ENCODE measurements around the gene ZBTB6.
A peak's percentile ranks its signal among the peaks of the same experiment; 100 is the strongest.
"Not testable (repeated sequence)": the region's sequence is repeated elsewhere in the genome, so short reads cannot be mapped to it uniquely, and the experiment has no call there.

The ZBTB6 gene

DNA sequence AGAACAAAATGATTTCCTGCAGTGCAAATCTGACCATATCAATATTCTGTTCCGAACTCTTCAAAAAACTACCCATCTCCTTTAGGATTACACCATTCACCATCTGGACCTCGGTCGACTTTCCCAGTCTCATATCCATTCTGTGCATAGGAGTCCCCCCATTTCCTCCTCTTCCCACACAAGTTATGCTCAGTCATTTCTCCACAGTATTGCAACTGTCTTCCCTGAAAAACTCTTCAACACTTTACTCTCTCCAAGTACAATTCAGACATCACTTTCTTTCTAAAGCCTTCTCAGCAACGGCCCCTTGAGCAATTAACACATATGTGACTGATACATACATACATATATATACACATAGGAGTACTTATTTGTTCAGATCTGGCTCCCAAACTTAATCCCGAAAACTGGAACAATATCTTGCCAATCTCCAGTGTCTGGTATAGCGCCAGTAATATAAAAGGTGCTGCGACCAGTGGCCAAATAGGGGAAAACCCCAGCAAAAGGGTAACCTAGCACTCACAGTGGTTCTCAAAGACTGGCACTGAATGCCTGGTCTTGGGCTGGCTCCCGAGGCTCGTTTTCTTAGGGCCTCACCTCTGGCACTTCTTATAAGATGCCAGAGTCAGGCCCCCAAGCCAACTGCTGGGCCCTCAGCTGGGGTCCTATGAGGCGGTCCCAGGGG lies 17.6 kb upstream of the ZBTB6 start:
- no peak for TF ChIP-seq TAF1 (IDR thresholded peaks at IDR 0.05; ENCODE audit: low read depth, low read length)
- TF ChIP-seq PAX5 (IDR thresholded peaks at IDR 0.05; ENCODE audit: insufficient read depth, low read length, severe bottlenecking), result no peak
- no peak for TF ChIP-seq POLR2A (IDR thresholded peaks at IDR 0.05; ENCODE audit: low read depth, low read length)
- DNase-seq (ENCODE audit: insufficient read length, low spot score), result no peak
- peak; percentile 38 for FAIRE-seq

- no peak for FAIRE-seq
- TF ChIP-seq POLR2A (IDR thresholded peaks at IDR 0.05; ENCODE audit: low read depth, low read length) (no peak), SPI1 (IDR thresholded peaks at IDR 0.05; ENCODE audit: low read depth, low read length) (peak; percentile 29; the same call in 1 of the 2 replicates)
- no peak for DNase-seq (ENCODE audit: insufficient read length, low spot score)
These were observed 16.8 kb upstream of the ZBTB6 start for GRCh38 chr9:122929796-122930354.

GRCh38 chr9:122923947-122924346 lies 10.8 kb upstream of the ZBTB6 start:
- DNase-seq (ENCODE audit: insufficient read length, low spot score), result no peak
- FAIRE-seq, result peak; percentile 66
- TF ChIP-seq SPI1 (IDR thresholded peaks at IDR 0.05; ENCODE audit: low read depth, low read length) (0 out of 2 replicates have a peak, but pooled peaks have one; percentile 6), PAX5 (IDR thresholded peaks at IDR 0.05; ENCODE audit: insufficient read depth, low read length, severe bottlenecking) (peak; percentile 25), POLR2AphosphoS5 (IDR thresholded peaks at IDR 0.05; ENCODE audit: low read depth, low read length) (no peak)

DNA sequence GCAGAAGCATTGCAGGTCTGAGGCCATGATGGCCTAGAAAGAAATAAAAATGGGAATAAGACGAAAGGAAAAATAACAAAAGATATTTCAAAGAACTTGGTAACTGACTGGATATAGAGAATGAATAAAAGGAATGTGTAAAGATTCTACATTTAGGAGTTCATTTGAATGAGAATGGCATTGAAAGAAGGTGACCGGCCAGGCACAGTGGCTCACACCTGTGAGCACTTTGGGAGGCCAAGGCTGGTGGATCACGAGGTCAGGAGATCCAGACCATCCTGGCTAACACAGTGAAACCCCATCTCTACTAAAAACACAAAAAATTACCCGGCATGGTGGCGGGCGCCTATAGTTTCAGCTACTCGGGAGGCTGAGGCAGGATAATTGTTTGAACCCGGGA lies 9.6 kb upstream of the ZBTB6 start:
- TF ChIP-seq POLR2AphosphoS5 (IDR thresholded peaks at IDR 0.05; ENCODE audit: low read depth, low read length) (no peak), TAF1 (IDR thresholded peaks at IDR 0.05; ENCODE audit: low read depth, low read length) (no peak), PAX5 (IDR thresholded peaks at IDR 0.05; ENCODE audit: insufficient read depth, low read length, severe bottlenecking) (no peak), POU2F2 (IDR thresholded peaks at IDR 0.05; ENCODE audit: low read depth, low read length) (no peak), SPI1 (IDR thresholded peaks at IDR 0.05; ENCODE audit: low read depth, low read length) (no peak), POLR2A (IDR thresholded peaks at IDR 0.05; ENCODE audit: low read depth, low read length) (no peak)
- DNase-seq (ENCODE audit: insufficient read length, low spot score) (no peak), FAIRE-seq (no peak)

GRCh38 chr9:122918310-122918709 lies 5.2 kb upstream of the ZBTB6 start:
- no peak for TF ChIP-seq PAX5 (IDR thresholded peaks at IDR 0.05; ENCODE audit: insufficient read depth, low read length, severe bottlenecking)
- no peak for TF ChIP-seq POU2F2 (IDR thresholded peaks at IDR 0.05; ENCODE audit: low read depth, low read length)
- no peak for TF ChIP-seq SPI1 (IDR thresholded peaks at IDR 0.05; ENCODE audit: low read depth, low read length)
- TF ChIP-seq POLR2A (IDR thresholded peaks at IDR 0.05; ENCODE audit: low read depth, low read length), result no peak
- TF ChIP-seq POLR2AphosphoS5 (IDR thresholded peaks at IDR 0.05; ENCODE audit: low read depth, low read length), result no peak
- no peak for TF ChIP-seq TAF1 (IDR thresholded peaks at IDR 0.05; ENCODE audit: low read depth, low read length)
- no peak for DNase-seq (ENCODE audit: insufficient read length, low spot score)
- FAIRE-seq, result peak; percentile 31

DNA sequence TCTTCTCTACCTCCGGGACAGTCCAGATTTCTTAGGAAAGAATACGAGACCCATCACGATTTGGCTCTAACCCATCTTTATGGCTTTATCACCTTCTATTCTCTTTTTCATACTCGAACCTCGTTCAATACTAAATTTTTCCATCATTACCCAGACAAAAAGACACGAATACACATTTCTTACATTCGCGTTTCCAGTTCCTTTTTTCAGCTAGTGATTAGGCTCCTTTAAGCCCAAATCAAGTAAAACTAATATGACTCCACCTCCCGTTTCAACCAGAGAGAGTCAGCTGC lies 506 bp downstream of the ZBTB6 start:
- FAIRE-seq (no peak), DNase-seq (ENCODE audit: insufficient read length, low spot score) (no peak)
- TF ChIP-seq SPI1 (IDR thresholded peaks at IDR 0.05; ENCODE audit: low read depth, low read length) (peak; percentile 90), POLR2AphosphoS5 (IDR thresholded peaks at IDR 0.05; ENCODE audit: low read depth, low read length) (no peak)

DNA sequence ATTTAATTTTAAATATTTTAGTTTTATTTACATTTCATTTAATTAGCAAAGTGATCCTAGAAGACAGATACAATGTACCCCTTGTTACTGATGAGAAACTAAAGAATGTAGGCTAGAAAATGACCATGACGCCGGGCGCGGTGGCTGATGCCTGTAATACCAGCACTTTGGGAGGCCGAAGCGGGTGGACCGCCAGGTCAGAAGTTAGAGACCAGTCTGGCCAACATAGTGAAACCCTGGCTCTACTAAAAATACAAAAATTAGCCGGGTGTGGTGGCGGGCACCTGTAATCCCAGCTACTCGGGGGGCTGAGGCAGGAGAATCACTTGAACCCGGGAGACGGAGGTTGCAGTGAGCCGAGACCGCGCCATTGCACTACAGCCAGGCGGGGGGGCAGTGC lies 7.0 kb downstream of the ZBTB6 start:
- not testable (repeated sequence) for FAIRE-seq; DNase-seq (ENCODE audit: insufficient read length, low spot score)

DNA sequence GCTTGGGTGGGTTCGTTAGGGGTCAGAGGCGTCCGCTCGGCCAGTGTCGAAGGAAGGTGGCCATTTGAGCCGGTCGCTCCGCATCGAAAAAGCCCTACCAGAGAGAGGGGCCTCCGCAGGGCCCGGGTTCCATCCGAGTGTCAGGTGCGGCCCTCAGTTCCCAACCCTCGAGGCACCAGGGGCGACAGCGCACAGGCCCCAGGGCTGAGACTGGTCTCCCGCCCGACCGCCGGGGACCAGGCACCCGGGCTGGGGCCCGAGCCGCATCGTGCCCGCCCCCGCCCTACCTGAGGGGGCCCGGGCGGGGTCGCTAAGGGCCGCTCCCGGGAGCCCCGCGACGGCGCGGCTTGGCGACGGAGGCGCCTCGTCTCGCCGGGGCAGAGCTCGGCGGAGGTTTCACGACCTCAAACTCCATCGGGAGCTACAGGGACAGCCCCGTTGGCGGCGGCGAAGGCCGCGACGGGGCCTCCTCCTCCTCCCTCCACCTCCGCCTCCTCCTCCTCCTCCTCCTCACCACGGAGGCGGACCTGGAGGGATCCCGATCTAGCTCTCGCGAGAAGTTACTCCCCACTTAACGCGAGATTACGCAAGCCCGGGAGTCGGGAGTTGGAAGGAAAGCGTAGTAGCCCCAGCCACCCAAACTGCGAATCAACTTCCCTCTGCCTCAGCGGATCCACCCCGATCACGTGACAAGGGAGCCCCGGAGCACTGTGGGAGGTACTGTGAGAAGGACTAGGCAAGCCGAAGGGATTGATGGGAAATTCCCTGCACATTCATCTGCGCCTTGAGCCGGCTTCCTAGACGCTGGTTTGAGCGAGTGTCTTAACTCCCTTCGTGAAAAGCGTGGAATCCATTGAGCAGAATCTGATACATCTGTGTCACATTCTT lies 8.1 kb downstream of the ZBTB6 start, which contains the start of gene RC3H2:
TSS of gene RC3H2 (minus strand) at position 537 of the 888 bp plus-strand sequence. CDS start 7,850 bp downstream, outside the sequence.
- DNase-seq (ENCODE audit: insufficient read length, low spot score), result peak; percentile 68
- TF ChIP-seq POLR2A (IDR thresholded peaks at IDR 0.05; ENCODE audit: low read depth, low read length) (peak; percentile 96), PAX5 (IDR thresholded peaks at IDR 0.05; ENCODE audit: insufficient read depth, low read length, severe bottlenecking) (no peak), POLR2AphosphoS5 (IDR thresholded peaks at IDR 0.05; ENCODE audit: low read depth, low read length) (peak; percentile 87), SPI1 (IDR thresholded peaks at IDR 0.05; ENCODE audit: low read depth, low read length) (no peak; the same call in 1 of the 2 replicates), TAF1 (IDR thresholded peaks at IDR 0.05; ENCODE audit: low read depth, low read length) (peak; percentile 36; the same call in 1 of the 2 replicates), POU2F2 (IDR thresholded peaks at IDR 0.05; ENCODE audit: low read depth, low read length) (no peak; the same call in 1 of the 2 replicates)
- peak; percentile 100 for FAIRE-seq

DNA sequence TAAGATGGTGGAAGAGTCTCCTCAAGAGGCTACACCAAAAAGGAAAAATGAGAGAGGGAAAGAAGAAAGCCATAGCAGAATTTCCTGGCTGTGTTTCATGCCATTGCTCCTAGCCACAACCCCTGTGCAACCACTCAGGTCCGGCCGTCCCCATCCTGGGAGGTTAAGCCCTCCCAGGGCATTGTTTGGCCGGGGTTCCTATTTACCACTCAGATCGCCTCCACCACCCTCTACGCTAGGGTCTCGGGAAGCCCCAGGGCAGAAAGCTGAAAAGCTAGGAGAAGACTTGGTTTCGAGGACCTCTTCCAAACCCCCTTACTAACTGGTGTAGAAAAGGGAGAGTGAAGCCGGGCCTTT lies 8.7 kb downstream of the ZBTB6 start:
- TF ChIP-seq SPI1 (IDR thresholded peaks at IDR 0.05; ENCODE audit: low read depth, low read length) (no peak), POLR2AphosphoS5 (IDR thresholded peaks at IDR 0.05; ENCODE audit: low read depth, low read length) (no peak; the same call in none of the 2 replicates), TAF1 (IDR thresholded peaks at IDR 0.05; ENCODE audit: low read depth, low read length) (peak; percentile 12; the same call in 1 of the 2 replicates), PAX5 (IDR thresholded peaks at IDR 0.05; ENCODE audit: insufficient read depth, low read length, severe bottlenecking) (no peak), POU2F2 (IDR thresholded peaks at IDR 0.05; ENCODE audit: low read depth, low read length) (no peak), POLR2A (IDR thresholded peaks at IDR 0.05; ENCODE audit: low read depth, low read length) (no peak)
- DNase-seq (ENCODE audit: insufficient read length, low spot score) (no peak), FAIRE-seq (peak; percentile 73)

DNA sequence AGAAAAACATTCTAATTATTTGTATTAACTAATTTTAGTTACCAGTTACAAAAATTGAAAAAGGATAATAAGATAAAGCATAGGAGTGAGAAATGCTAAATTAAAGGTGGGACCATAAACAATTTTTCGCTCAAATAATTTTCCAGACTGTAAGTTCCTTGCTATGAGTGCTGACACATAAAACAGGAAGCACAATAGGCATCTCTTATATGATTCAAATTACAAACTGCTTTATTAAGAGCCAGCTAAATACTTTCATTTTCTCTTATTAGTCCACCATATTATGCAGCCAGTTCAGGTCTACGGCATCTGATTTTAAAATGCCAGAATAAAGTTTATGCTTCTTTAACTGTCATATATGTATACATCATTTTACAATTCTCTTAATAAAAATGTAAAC lies 12.3 kb downstream of the ZBTB6 start:
- no peak for TF ChIP-seq POU2F2 (IDR thresholded peaks at IDR 0.05; ENCODE audit: low read depth, low read length)
- TF ChIP-seq SPI1 (IDR thresholded peaks at IDR 0.05; ENCODE audit: low read depth, low read length), result no peak
- TF ChIP-seq PAX5 (IDR thresholded peaks at IDR 0.05; ENCODE audit: insufficient read depth, low read length, severe bottlenecking), result no peak
- TF ChIP-seq POLR2AphosphoS5 (IDR thresholded peaks at IDR 0.05; ENCODE audit: low read depth, low read length), result no peak
- no peak for TF ChIP-seq TAF1 (IDR thresholded peaks at IDR 0.05; ENCODE audit: low read depth, low read length)
- TF ChIP-seq POLR2A (IDR thresholded peaks at IDR 0.05; ENCODE audit: low read depth, low read length), result no peak
- DNase-seq (ENCODE audit: insufficient read length, low spot score), result no peak
- FAIRE-seq, result no peak
